DOHH2 (cell line): ENCODE measurements around the gene SCN3B.

Experiments
- EZH2phosphoT487 ChIP-seq: fragments of 200-600 bp; sonication (generic); IDR thresholded peaks from 2 replicates; pipeline ENCODE4 v1.6.1; 2017; ENCODE audit warnings: borderline replicate concordance, mild to moderate bottlenecking, antibody characterized with exemption, low read length, moderate library complexity, mixed read lengths
- TF ChIP-seq, protein P1 (sequence below): fragments of 200-600 bp; sonication (generic); IDR thresholded peaks from one replicate; pipeline ENCODE4 v1.5.1; 2014; ENCODE audit warnings: antibody characterized with exemption, mild to moderate bottlenecking, low read depth, low read length; ENCODE audit not compliant: poor library complexity, severe bottlenecking

DNA sequence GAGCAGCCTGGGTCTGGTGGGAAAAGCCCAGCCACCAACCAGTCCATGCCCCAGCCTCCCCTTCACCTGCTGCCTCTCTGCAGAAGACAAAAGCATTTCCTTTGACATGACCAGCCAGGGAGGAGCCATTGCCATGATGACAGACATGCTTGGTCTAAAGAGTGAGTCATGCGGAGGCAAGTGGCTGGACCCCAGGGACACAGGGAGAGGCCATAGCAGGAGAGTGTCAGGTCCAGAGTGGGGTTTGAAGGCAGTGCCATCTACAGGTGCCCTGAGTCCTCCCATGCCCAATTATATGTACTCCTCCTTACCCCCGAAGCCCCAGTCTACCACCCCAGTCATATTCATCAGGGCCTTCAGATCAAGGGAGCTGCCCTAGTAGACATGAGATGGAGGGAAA lies 67.4 kb downstream of the SCN3B start:
- TF ChIP-seq, protein P1, sequence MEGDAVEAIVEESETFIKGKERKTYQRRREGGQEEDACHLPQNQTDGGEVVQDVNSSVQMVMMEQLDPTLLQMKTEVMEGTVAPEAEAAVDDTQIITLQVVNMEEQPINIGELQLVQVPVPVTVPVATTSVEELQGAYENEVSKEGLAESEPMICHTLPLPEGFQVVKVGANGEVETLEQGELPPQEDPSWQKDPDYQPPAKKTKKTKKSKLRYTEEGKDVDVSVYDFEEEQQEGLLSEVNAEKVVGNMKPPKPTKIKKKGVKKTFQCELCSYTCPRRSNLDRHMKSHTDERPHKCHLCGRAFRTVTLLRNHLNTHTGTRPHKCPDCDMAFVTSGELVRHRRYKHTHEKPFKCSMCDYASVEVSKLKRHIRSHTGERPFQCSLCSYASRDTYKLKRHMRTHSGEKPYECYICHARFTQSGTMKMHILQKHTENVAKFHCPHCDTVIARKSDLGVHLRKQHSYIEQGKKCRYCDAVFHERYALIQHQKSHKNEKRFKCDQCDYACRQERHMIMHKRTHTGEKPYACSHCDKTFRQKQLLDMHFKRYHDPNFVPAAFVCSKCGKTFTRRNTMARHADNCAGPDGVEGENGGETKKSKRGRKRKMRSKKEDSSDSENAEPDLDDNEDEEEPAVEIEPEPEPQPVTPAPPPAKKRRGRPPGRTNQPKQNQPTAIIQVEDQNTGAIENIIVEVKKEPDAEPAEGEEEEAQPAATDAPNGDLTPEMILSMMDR = no peak
- no peak for TF ChIP-seq EZH2phosphoT487
